ENCODE measurements around the gene LPO. TPM values are rescaled to one million over a fixed set of nuclear protein-coding genes. Genes with fewer than 3 reads are reported as not detected.

The LPO gene
- total RNA-seq, 1 experiment from 2014 or later: not detected

DNA sequence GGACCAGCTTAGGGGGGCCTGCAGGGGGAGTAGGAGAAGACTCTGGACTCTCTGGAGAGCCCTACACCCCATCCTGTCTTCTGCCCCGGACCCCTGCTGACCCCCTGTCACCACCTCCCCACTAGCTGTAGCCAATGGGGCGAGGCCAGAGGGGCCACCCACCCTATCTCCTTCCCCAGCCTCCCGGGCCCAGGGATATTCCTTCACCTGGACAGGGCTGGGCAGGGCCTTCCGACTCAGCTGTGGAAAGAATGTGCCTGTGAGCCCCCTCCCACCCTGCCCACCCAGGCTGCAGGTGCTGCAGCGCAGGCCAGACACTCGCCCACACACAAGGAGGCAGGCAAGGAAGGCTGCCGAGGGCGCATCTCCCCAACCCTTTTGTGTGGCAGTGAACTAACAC lies 67.2 kb downstream of the LPO start:
- H3K27me3 ChIP-seq (ENCODE audit: control insufficient read depth, insufficient read depth, low read length): no peaks in the 10 kb centered on the region
- in situ Hi-C loops (cut with HindIII; ENCODE audit: low pct_unique_long_range_greater_than_20kb, low sequenced_read_pairs): no loop called here
- no peak for ATAC-seq
- H3K27ac ChIP-seq (ENCODE audit: low read length): no peak overlapping the region
- H3K4me1 ChIP-seq (ENCODE audit: control insufficient read depth, insufficient read depth, low read length): no peaks in the 10 kb centered on the region
- DNase-seq (ENCODE audit: low read depth, low spot score): no peak
- H3K4me3 ChIP-seq (ENCODE audit: low read depth in 2 of 2, low read length in 2 of 2): no peak overlapping the region
- H3K36me3 ChIP-seq (ENCODE audit: control insufficient read depth, insufficient read depth, low read length): no peaks in the 10 kb centered on the region
- H3K9me3 ChIP-seq (ENCODE audit: control insufficient read depth, insufficient read depth, low read depth, low read length): no peaks in the 10 kb centered on the region
- ChIA-PET CTCF (interaction anchor here (0.6 kb wide), 1 partner anchor 326 kb away, joined by 3 read pairs; no protein-coding TSS in a partner anchor), POLR2A (no interaction called here)
- TF ChIP-seq SIN3A (IDR thresholded peaks at IDR 0.05; ENCODE audit: borderline replicate concordance, insufficient read depth, low read depth, low read length) (no peak), POLR2AphosphoS5 (IDR thresholded peaks at IDR 0.05; ENCODE audit: low read depth, low read length) (no peak), TCF7L2 (IDR thresholded peaks at IDR 0.05; ENCODE audit: low read depth, low read length) (no peak)
- TF ChIP-seq, protein P1, sequence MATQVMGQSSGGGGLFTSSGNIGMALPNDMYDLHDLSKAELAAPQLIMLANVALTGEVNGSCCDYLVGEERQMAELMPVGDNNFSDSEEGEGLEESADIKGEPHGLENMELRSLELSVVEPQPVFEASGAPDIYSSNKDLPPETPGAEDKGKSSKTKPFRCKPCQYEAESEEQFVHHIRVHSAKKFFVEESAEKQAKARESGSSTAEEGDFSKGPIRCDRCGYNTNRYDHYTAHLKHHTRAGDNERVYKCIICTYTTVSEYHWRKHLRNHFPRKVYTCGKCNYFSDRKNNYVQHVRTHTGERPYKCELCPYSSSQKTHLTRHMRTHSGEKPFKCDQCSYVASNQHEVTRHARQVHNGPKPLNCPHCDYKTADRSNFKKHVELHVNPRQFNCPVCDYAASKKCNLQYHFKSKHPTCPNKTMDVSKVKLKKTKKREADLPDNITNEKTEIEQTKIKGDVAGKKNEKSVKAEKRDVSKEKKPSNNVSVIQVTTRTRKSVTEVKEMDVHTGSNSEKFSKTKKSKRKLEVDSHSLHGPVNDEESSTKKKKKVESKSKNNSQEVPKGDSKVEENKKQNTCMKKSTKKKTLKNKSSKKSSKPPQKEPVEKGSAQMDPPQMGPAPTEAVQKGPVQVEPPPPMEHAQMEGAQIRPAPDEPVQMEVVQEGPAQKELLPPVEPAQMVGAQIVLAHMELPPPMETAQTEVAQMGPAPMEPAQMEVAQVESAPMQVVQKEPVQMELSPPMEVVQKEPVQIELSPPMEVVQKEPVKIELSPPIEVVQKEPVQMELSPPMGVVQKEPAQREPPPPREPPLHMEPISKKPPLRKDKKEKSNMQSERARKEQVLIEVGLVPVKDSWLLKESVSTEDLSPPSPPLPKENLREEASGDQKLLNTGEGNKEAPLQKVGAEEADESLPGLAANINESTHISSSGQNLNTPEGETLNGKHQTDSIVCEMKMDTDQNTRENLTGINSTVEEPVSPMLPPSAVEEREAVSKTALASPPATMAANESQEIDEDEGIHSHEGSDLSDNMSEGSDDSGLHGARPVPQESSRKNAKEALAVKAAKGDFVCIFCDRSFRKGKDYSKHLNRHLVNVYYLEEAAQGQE (IDR thresholded peaks at IDR 0.05; ENCODE audit: insufficient read depth in 1 of 2, low read depth in 2 of 2, low read length in 1 of 2): no peak
- TF ChIP-seq, protein P2, sequence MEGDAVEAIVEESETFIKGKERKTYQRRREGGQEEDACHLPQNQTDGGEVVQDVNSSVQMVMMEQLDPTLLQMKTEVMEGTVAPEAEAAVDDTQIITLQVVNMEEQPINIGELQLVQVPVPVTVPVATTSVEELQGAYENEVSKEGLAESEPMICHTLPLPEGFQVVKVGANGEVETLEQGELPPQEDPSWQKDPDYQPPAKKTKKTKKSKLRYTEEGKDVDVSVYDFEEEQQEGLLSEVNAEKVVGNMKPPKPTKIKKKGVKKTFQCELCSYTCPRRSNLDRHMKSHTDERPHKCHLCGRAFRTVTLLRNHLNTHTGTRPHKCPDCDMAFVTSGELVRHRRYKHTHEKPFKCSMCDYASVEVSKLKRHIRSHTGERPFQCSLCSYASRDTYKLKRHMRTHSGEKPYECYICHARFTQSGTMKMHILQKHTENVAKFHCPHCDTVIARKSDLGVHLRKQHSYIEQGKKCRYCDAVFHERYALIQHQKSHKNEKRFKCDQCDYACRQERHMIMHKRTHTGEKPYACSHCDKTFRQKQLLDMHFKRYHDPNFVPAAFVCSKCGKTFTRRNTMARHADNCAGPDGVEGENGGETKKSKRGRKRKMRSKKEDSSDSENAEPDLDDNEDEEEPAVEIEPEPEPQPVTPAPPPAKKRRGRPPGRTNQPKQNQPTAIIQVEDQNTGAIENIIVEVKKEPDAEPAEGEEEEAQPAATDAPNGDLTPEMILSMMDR (IDR thresholded peaks at IDR 0.05): no peak
- no TSS peak for BruUV-seq (replicated peaks)
- intact Hi-C loops (cut with micrococcal nuclease; ENCODE audit: unreplicated experiment): no loop called here

GRCh38 chr17:58306131-58306951 lies 68.0 kb downstream of the LPO start:
- CTCF ChIA-PET: interaction anchor here (0.6 kb wide), 2 partner anchors 326 to 471 kb away, joined by 3 read pairs; no protein-coding TSS in a partner anchor
- DNase-seq (ENCODE audit: low read depth, low spot score): no peak
- Histone ChIP-seq H3K4me3 (ENCODE audit: low read depth in 2 of 2, low read length in 2 of 2) (no peak overlapping the region), H3K27ac (ENCODE audit: low read length) (no peak overlapping the region), H3K4me1 (ENCODE audit: control insufficient read depth, insufficient read depth, low read length) (no peaks in the 10 kb centered on the region), H3K9me3 (ENCODE audit: control insufficient read depth, insufficient read depth, low read depth, low read length) (no peaks in the 10 kb centered on the region), H3K27me3 (ENCODE audit: control insufficient read depth, insufficient read depth, low read length) (no peaks in the 10 kb centered on the region), H3K36me3 (ENCODE audit: control insufficient read depth, insufficient read depth, low read length) (no peaks in the 10 kb centered on the region)
- intact Hi-C loops (cut with micrococcal nuclease; ENCODE audit: unreplicated experiment): no loop called here
- POLR2A ChIA-PET: no interaction called here
- no peak for ATAC-seq
- in situ Hi-C loops (cut with HindIII; ENCODE audit: low pct_unique_long_range_greater_than_20kb, low sequenced_read_pairs): no loop called here
- no TSS peak for BruUV-seq (replicated peaks)
- TF ChIP-seq POLR2AphosphoS5 (IDR thresholded peaks at IDR 0.05; ENCODE audit: low read depth, low read length): no peak
- TF ChIP-seq, protein P1 (IDR thresholded peaks at IDR 0.05; ENCODE audit: insufficient read depth in 1 of 2, low read depth in 2 of 2, low read length in 1 of 2): no peak
- TF ChIP-seq, protein P2 (IDR thresholded peaks at IDR 0.05): no peak
- no peak for TF ChIP-seq SIN3A (IDR thresholded peaks at IDR 0.05; ENCODE audit: borderline replicate concordance, insufficient read depth, low read depth, low read length)
- no peak for TF ChIP-seq TCF7L2 (IDR thresholded peaks at IDR 0.05; ENCODE audit: low read depth, low read length)

Measured in Panc1 (cell line).